Large intestine (tissue), 3 donors: ENCODE results near the gene AUTS2. TPM values are rescaled to one million over a fixed set of nuclear protein-coding genes. Genes with fewer than 3 reads are reported as not detected.

Experiments used
- DNase-seq, 2 donors: peaks; one replicate each; pipeline versions ENCODE4 v3.0.0 to v3.0.0-alpha.2; 2013
- H3K27ac ChIP-seq: one replicate; pipeline ENCODE4 v1.5.1; 2013; ENCODE audit warnings: low read length
- H3K27me3 ChIP-seq: 2 replicates; pipeline ENCODE4 v1.6.1; 2013; ENCODE audit warnings: low read length; ENCODE audit not compliant: control insufficient read depth, insufficient read depth
- H3K36me3 ChIP-seq: 2 replicates; pipeline ENCODE4 v1.6.1; 2013; ENCODE audit warnings: low read length; ENCODE audit not compliant: control insufficient read depth, insufficient read depth
- H3K4me1 ChIP-seq: one replicate; pipeline ENCODE4 v1.6.1; 2013; ENCODE audit warnings: low read length; ENCODE audit not compliant: control insufficient read depth, insufficient read depth
- H3K4me3 ChIP-seq: one replicate; pipeline ENCODE4 v1.5.1; 2013; ENCODE audit warnings: low read length
- H3K9me3 ChIP-seq: one replicate; pipeline ENCODE4 v1.6.1; 2013; ENCODE audit warnings: mild to moderate bottlenecking, low read depth, low read length, moderate library complexity; ENCODE audit not compliant: control insufficient read depth
- WGBS: methylation state at CpG from one replicate; pipeline ENCODE4 v1.1.5; 2013; ENCODE audit warnings: low lambda C conversion rate; ENCODE audit not compliant: insufficient coverage; 5-methylcytosine and 5-hydroxymethylcytosine counted together
- polyA plus RNA-seq: library from polyadenylated mRNA; unstranded; fragments of 120-200 nt; gene quantifications from one replicate; pipeline ENCODE4 v1.2.1, GENCODE V29; 2013

The AUTS2 gene
- polyA plus RNA-seq, 1 donor = 51.3 TPM

GRCh38 chr7:70616821-70617220, 1018.5 kb downstream of the AUTS2 start:
- Histone ChIP-seq H3K27ac (no peak overlapping the region), H3K4me3 (no peak overlapping the region), H3K9me3 (no peaks in the 10 kb centered on the region), H3K36me3 (no peaks in the 10 kb centered on the region), H3K4me1 (peaks cover 3% of the 10 kb centered on the region), H3K27me3 (no peaks in the 10 kb centered on the region)
- no peak for DNase-seq
- WGBS = 100% methylated on average over 1 of the region's 3 CpGs

GRCh38 chr7:70618020-70618551, 1019.8 kb downstream of the AUTS2 start:
- no CpG with 5 or more reads among the region's 10 CpGs for WGBS
- Histone ChIP-seq H3K4me3 (no peak overlapping the region), H3K27me3 (no peaks in the 10 kb centered on the region), H3K27ac (no peak overlapping the region), H3K4me1 (peaks cover 3% of the 10 kb centered on the region), H3K9me3 (no peaks in the 10 kb centered on the region), H3K36me3 (no peaks in the 10 kb centered on the region)
- DNase-seq = no peak

- no peak overlapping the region for H3K27ac ChIP-seq
- H3K27me3 ChIP-seq = no peaks in the 10 kb centered on the region
- peaks cover 3% of the 10 kb centered on the region for H3K4me1 ChIP-seq
- H3K36me3 ChIP-seq = no peaks in the 10 kb centered on the region
- peak; percentile 11 to 54 for DNase-seq
- no peak overlapping the region for H3K4me3 ChIP-seq
- no peaks in the 10 kb centered on the region for H3K9me3 ChIP-seq
- WGBS = no CpG with 5 or more reads among the region's 12 CpGs
These were observed 1020.9 kb downstream of the AUTS2 start for GRCh38 chr7:70619130-70619529.

- Histone ChIP-seq H3K27me3 (no peaks in the 10 kb centered on the region), H3K27ac (no peak overlapping the region), H3K4me1 (peaks cover under 1% of the 10 kb centered on the region), H3K36me3 (no peaks in the 10 kb centered on the region), H3K4me3 (no peak overlapping the region), H3K9me3 (no peaks in the 10 kb centered on the region)
- DNase-seq = no peak
- no CpG with 5 or more reads among the region's 7 CpGs for WGBS
These were observed 1021.4 kb downstream of the AUTS2 start for GRCh38 chr7:70619659-70620058.

GRCh38 chr7:70620333-70621055, 1022.2 kb downstream of the AUTS2 start:
- Histone ChIP-seq H3K36me3 (no peaks in the 10 kb centered on the region), H3K4me1 (no peaks in the 10 kb centered on the region), H3K9me3 (no peaks in the 10 kb centered on the region), H3K27ac (no peak overlapping the region), H3K4me3 (no peak overlapping the region), H3K27me3 (no peaks in the 10 kb centered on the region)
- no peak for DNase-seq
- 40% methylated on average over 1 of the region's 19 CpGs for WGBS

GRCh38 chr7:70621954-70622600, 1023.8 kb downstream of the AUTS2 start:
- Histone ChIP-seq H3K9me3 (no peaks in the 10 kb centered on the region), H3K27me3 (no peaks in the 10 kb centered on the region), H3K4me1 (no peaks in the 10 kb centered on the region), H3K27ac (no peak overlapping the region), H3K4me3 (no peak overlapping the region), H3K36me3 (no peaks in the 10 kb centered on the region)
- DNase-seq = no peak
- 73% methylated on average over 2 of the region's 17 CpGs for WGBS

- Histone ChIP-seq H3K27me3 (no peaks in the 10 kb centered on the region), H3K36me3 (no peaks in the 10 kb centered on the region), H3K4me1 (no peaks in the 10 kb centered on the region), H3K27ac (no peak overlapping the region), H3K9me3 (no peaks in the 10 kb centered on the region), H3K4me3 (no peak overlapping the region)
- no CpG with 5 or more reads among the region's 5 CpGs for WGBS
- no peak for DNase-seq
These were observed 1024.7 kb downstream of the AUTS2 start for GRCh38 chr7:70622936-70623335.

GRCh38 chr7:70624500-70625103, 1026.3 kb downstream of the AUTS2 start:
- DNase-seq = no peak
- Histone ChIP-seq H3K36me3 (no peaks in the 10 kb centered on the region), H3K4me3 (no peak overlapping the region), H3K27me3 (no peaks in the 10 kb centered on the region), H3K9me3 (no peaks in the 10 kb centered on the region), H3K4me1 (no peaks in the 10 kb centered on the region), H3K27ac (no peak overlapping the region)
- 30% methylated on average over 1 of the region's 5 CpGs for WGBS

- 83% methylated on average over 2 of the region's 6 CpGs for WGBS
- Histone ChIP-seq H3K9me3 (no peaks in the 10 kb centered on the region), H3K4me1 (peaks cover 3% of the 10 kb centered on the region), H3K27me3 (no peaks in the 10 kb centered on the region), H3K27ac (no peak overlapping the region), H3K36me3 (no peaks in the 10 kb centered on the region), H3K4me3 (no peak overlapping the region)
- DNase-seq = no peak
These were observed 1029.2 kb downstream of the AUTS2 start for GRCh38 chr7:70627461-70627860.

GRCh38 chr7:70630440-70630817, 1032.2 kb downstream of the AUTS2 start:
- no peak for DNase-seq
- Histone ChIP-seq H3K27me3 (no peaks in the 10 kb centered on the region), H3K27ac (no peak overlapping the region), H3K4me3 (no peak overlapping the region), H3K9me3 (no peaks in the 10 kb centered on the region), H3K36me3 (no peaks in the 10 kb centered on the region), H3K4me1 (peaks cover 3% of the 10 kb centered on the region)
- WGBS = 80% methylated on average over 1 of the region's 7 CpGs
